Ovary (tissue), 3 donors: Measurements from ENCODE around the gene GRIN2A.

Experiments used
- CTCF ChIP-seq, 3 donors: fragments of 450-650 bp in 2 of 3; fragments of 200-600 bp in 1 of 3; IDR thresholded peaks; one replicate each; pipeline versions ENCODE4 v1.5.1 to v1.8.0; 2016 to 2022; ENCODE audit warnings: antibody characterized with exemption in 3 of 3, mild to moderate bottlenecking in 1 of 3
- EP300 ChIP-seq: sonication (generic); formaldehyde crosslinking; IDR thresholded peaks from one replicate; pipeline ENCODE4 v1.6.1; 2017; ENCODE audit warnings: antibody characterized with exemption
- donor health status: DM: no; HTN: no; CAD: no.

- TF ChIP-seq CTCF (IDR thresholded peaks at IDR 0.05) (no peak), EP300 (no peak)
Measured at GRCh38 chr16:10086620-10087019, 95.6 kb downstream of the GRIN2A start.
